Activated T-helper 2 cell treated with anti-CD3 and anti-CD28 coated beads, Interferon-gamma antibody, Interleukin-2, Interleukin-4, amounts not matched to agents 10 μg/mL and 5 μg/mL and 100 μg/mL, durations not matched to agents 14 hours and 24 hours and 36 hours (primary cell): ENCODE results near the gene BRD1. TPM values are rescaled to one million over a fixed set of nuclear protein-coding genes. Genes with fewer than 3 reads are reported as not detected.
A peak's percentile ranks its signal among the peaks of the same experiment; 100 is the strongest.
"Not testable (repeated sequence)": the region's sequence is repeated elsewhere in the genome, so short reads cannot be mapped to it uniquely, and the experiment has no call there.

Experiments
- DNase-seq: peaks from one replicate; pipeline ENCODE4 v3.0.0; 2021; ENCODE audit warnings: low spot score
- H3K27ac Mint-ChIP-seq: one replicate; pipeline ENCODE4 v1.8.0; 2021; ENCODE audit warnings: mixed read lengths
- H3K27me3 Mint-ChIP-seq: one replicate; pipeline ENCODE4 v1.8.0; 2021; ENCODE audit warnings: low read depth, mixed read lengths
- H3K36me3 Mint-ChIP-seq: one replicate; pipeline ENCODE4 v1.8.0; 2021; ENCODE audit warnings: low read depth, mixed read lengths
- H3K4me1 Mint-ChIP-seq: one replicate; pipeline ENCODE4 v1.8.0; 2021; ENCODE audit warnings: low read depth, mixed read lengths
- H3K4me3 Mint-ChIP-seq: one replicate; pipeline ENCODE4 v1.8.0; 2021; ENCODE audit warnings: low read depth, mild to moderate bottlenecking, moderate library complexity, mixed read lengths
- H3K9me3 Mint-ChIP-seq: one replicate; pipeline ENCODE4 v1.8.0; 2021; ENCODE audit warnings: mixed read lengths
- intact Hi-C: fragments of 100-400 bp; cut with micrococcal nuclease; formaldehyde crosslinking; loops from one replicate; pipeline ENCODE4 v1.15.1; 2023
- total RNA-seq: library from RNA; stranded (reverse); gene quantifications from 2 replicates; pipeline ENCODE4 v1.2.3, GENCODE V29; 2022

The BRD1 gene
- total RNA-seq, 1 donor from 2014 or later = 41.3 TPM

GRCh38 chr22:49787861-49788260 is 39.8 kb downstream of the BRD1 start:
- no peaks in the 10 kb centered on the region for H3K9me3 Mint-ChIP-seq
- no peak for DNase-seq
- H3K27me3 Mint-ChIP-seq = no peaks in the 10 kb centered on the region
- peak overlapping the region; percentile 11 for H3K27ac Mint-ChIP-seq
- H3K4me3 Mint-ChIP-seq = no peak overlapping the region
- peaks cover 61% of the 10 kb centered on the region for H3K36me3 Mint-ChIP-seq
- peaks cover 35% of the 10 kb centered on the region for H3K4me1 Mint-ChIP-seq
- intact Hi-C loops = no loop called here

GRCh38 chr22:49786976-49787706 is 40.5 kb downstream of the BRD1 start:
- Mint-ChIP-seq H3K36me3 (peaks cover 56% of the 10 kb centered on the region), H3K27ac (no peak overlapping the region), H3K4me1 (peaks cover 30% of the 10 kb centered on the region), H3K27me3 (no peaks in the 10 kb centered on the region), H3K4me3 (no peak overlapping the region), H3K9me3 (no peaks in the 10 kb centered on the region)
- no peak for DNase-seq
- intact Hi-C loops = no loop called here

- Mint-ChIP-seq H3K27ac (no peak overlapping the region), H3K9me3 (no peaks in the 10 kb centered on the region), H3K27me3 (no peaks in the 10 kb centered on the region), H3K36me3 (peaks cover 48% of the 10 kb centered on the region), H3K4me3 (no peak overlapping the region), H3K4me1 (peaks cover 26% of the 10 kb centered on the region)
- DNase-seq = no peak
- intact Hi-C loops = no loop called here
Observed at GRCh38 chr22:49785841-49786471, 41.7 kb downstream of the BRD1 start.

GRCh38 chr22:49785046-49785521 is 42.6 kb downstream of the BRD1 start:
- no peak for DNase-seq
- H3K4me3 Mint-ChIP-seq = no peak overlapping the region
- H3K27ac Mint-ChIP-seq = no peak overlapping the region
- intact Hi-C loops = no loop called here
- H3K27me3 Mint-ChIP-seq = no peaks in the 10 kb centered on the region
- peaks cover 20% of the 10 kb centered on the region for H3K4me1 Mint-ChIP-seq
- H3K36me3 Mint-ChIP-seq = peaks cover 41% of the 10 kb centered on the region
- no peaks in the 10 kb centered on the region for H3K9me3 Mint-ChIP-seq

- Mint-ChIP-seq H3K4me3 (no peak overlapping the region), H3K27me3 (no peaks in the 10 kb centered on the region), H3K9me3 (no peaks in the 10 kb centered on the region), H3K4me1 (peaks cover 16% of the 10 kb centered on the region), H3K27ac (no peak overlapping the region), H3K36me3 (peaks cover 36% of the 10 kb centered on the region)
- DNase-seq = no peak
- intact Hi-C loops = no loop called here
Observed at GRCh38 chr22:49784630-49784971, 43.1 kb downstream of the BRD1 start.

GRCh38 chr22:49783926-49784629 is 43.6 kb downstream of the BRD1 start:
- H3K9me3 Mint-ChIP-seq = no peaks in the 10 kb centered on the region
- intact Hi-C loops = no loop called here
- no peak for DNase-seq
- H3K27me3 Mint-ChIP-seq = no peaks in the 10 kb centered on the region
- H3K36me3 Mint-ChIP-seq = peaks cover 37% of the 10 kb centered on the region
- H3K27ac Mint-ChIP-seq = no peak overlapping the region
- peaks cover 11% of the 10 kb centered on the region for H3K4me1 Mint-ChIP-seq
- H3K4me3 Mint-ChIP-seq = no peak overlapping the region

- Mint-ChIP-seq H3K36me3 (peaks cover 37% of the 10 kb centered on the region), H3K4me3 (no peak overlapping the region), H3K27me3 (no peaks in the 10 kb centered on the region), H3K4me1 (peaks cover 4% of the 10 kb centered on the region), H3K9me3 (no peaks in the 10 kb centered on the region), H3K27ac (no peak overlapping the region)
- intact Hi-C loops = no loop called here
- no peak for DNase-seq
Observed at GRCh38 chr22:49783036-49783746, 44.5 kb downstream of the BRD1 start.

GRCh38 chr22:49781886-49782285 is 45.8 kb downstream of the BRD1 start:
- H3K9me3 Mint-ChIP-seq, H3K4me3 Mint-ChIP-seq, intact Hi-C loops, H3K27ac Mint-ChIP-seq, H3K27me3 Mint-ChIP-seq, H3K4me1 Mint-ChIP-seq, DNase-seq: not testable (repeated sequence)
- H3K36me3 Mint-ChIP-seq = peaks cover 35% of the 10 kb centered on the region

GRCh38 chr22:49781289-49781782 is 46.3 kb downstream of the BRD1 start:
- intact Hi-C loops = no loop called here
- no peak overlapping the region for H3K27ac Mint-ChIP-seq

GRCh38 chr22:49780698-49781288 is 46.9 kb downstream of the BRD1 start:
- no peak overlapping the region for H3K27ac Mint-ChIP-seq
- no peak overlapping the region for H3K4me3 Mint-ChIP-seq

More at GRCh38 chr22:49781289-49781782, 46.3 kb downstream of the BRD1 start:
- Mint-ChIP-seq H3K4me1 (no peaks in the 10 kb centered on the region), H3K4me3 (no peak overlapping the region), H3K36me3 (peaks cover 34% of the 10 kb centered on the region), H3K9me3 (no peaks in the 10 kb centered on the region), H3K27me3 (no peaks in the 10 kb centered on the region)
- DNase-seq = no peak

GRCh38 chr22:49779853-49780697 is 47.6 kb downstream of the BRD1 start:
- no peak for DNase-seq
- Mint-ChIP-seq H3K36me3 (peaks cover 32% of the 10 kb centered on the region), H3K4me1 (no peaks in the 10 kb centered on the region), H3K4me3 (no peak overlapping the region), H3K27me3 (no peaks in the 10 kb centered on the region), H3K27ac (no peak overlapping the region), H3K9me3 (no peaks in the 10 kb centered on the region)
- intact Hi-C loops = no loop called here

More at GRCh38 chr22:49780698-49781288, 46.9 kb downstream of the BRD1 start:
- intact Hi-C loops = no loop called here
- no peaks in the 10 kb centered on the region for H3K27me3 Mint-ChIP-seq
- H3K9me3 Mint-ChIP-seq = no peaks in the 10 kb centered on the region
- no peak for DNase-seq
- no peaks in the 10 kb centered on the region for H3K4me1 Mint-ChIP-seq
- H3K36me3 Mint-ChIP-seq = peaks cover 32% of the 10 kb centered on the region
